Kidney (tissue), 14 donors: ENCODE results near the gene ATP8A2. TPM values are rescaled to one million over a fixed set of nuclear protein-coding genes. Genes with fewer than 3 reads are reported as not detected.

ENCODE experiments used
- DNase-seq, 5 donors: peaks; one replicate each; pipeline ENCODE4 v3.0.0-alpha.2; 2013 to 2020
- FAIRE-seq: peaks from 2 replicates; lab custom pipeline; 2012; peaks lifted over from hg19 to GRCh38; lab: Jason Lieb, UNC
- H3K27ac ChIP-seq, 2 donors: one replicate each; pipeline ENCODE4 v1.7.0; 2013; ENCODE audit warnings: low read depth in 2 of 2, low read length in 2 of 2, inconsistent platforms in 1 of 2
- H3K27me3 ChIP-seq: one replicate; pipeline ENCODE4 v1.7.1; 2013; ENCODE audit warnings: low read length, inconsistent platforms; ENCODE audit not compliant: control insufficient read depth, insufficient read depth
- H3K36me3 ChIP-seq, 3 donors: one replicate each; pipeline versions ENCODE4 v1.7.0 to v1.7.1; 2013; ENCODE audit warnings: low read length in 3 of 3, control low read depth in 1 of 3, inconsistent platforms in 1 of 3; ENCODE audit not compliant: insufficient read depth in 3 of 3, control insufficient read depth in 2 of 3
- H3K4me1 ChIP-seq, 3 donors: one replicate each; pipeline versions ENCODE4 v1.7.0 to v1.7.1; 2013; ENCODE audit warnings: low read length in 3 of 3, inconsistent platforms in 1 of 3, low read depth in 1 of 3; ENCODE audit not compliant: control insufficient read depth in 2 of 3, insufficient read depth in 2 of 3
- H3K4me3 ChIP-seq, 3 donors: one replicate each; pipeline versions ENCODE4 v1.7.0 to v1.8.1; 2013; ENCODE audit warnings: low read length in 3 of 3, control low read depth in 1 of 3, inconsistent platforms in 1 of 3
- H3K9ac ChIP-seq, 3 donors: one replicate each; pipeline versions ENCODE4 v1.7.0 to v1.7.1; 2013; ENCODE audit warnings: low read length in 3 of 3, control low read depth in 1 of 3, inconsistent platforms in 1 of 3
- H3K9me3 ChIP-seq, 3 donors: one replicate each; pipeline versions ENCODE4 v1.7.0 to v1.7.1; 2013; ENCODE audit warnings: low read length in 3 of 3, control low read depth in 1 of 3, inconsistent platforms in 1 of 3; ENCODE audit not compliant: control insufficient read depth in 2 of 3, insufficient read depth in 1 of 3
- intact Hi-C: fragments of 100-400 bp; cut with DNase I; formaldehyde crosslinking; loops from one replicate; pipeline ENCODE4 v1.11.1; 2022
- polyA plus RNA-seq: library from polyadenylated mRNA; stranded (reverse); fragments of 350-450 nt; fragmentation: Illumina TruSeq; extraction: RNeasy Lipid Tissue Mini Kit (QIAGEN cat#74804); gene quantifications from one replicate; pipeline ENCODE4 v1.2.3, GENCODE V29; 2014; ENCODE audit warnings: low read depth, low replicate concordance; ENCODE audit not compliant: insufficient read depth
- total RNA-seq: library from RNA; stranded (reverse); fragmentation: NEBNext Ultra II Directional; extraction: Animal tissue kit (Norgen Biotek cat#: 25700); gene quantifications from one replicate; pipeline ENCODE4 v1.2.1, GENCODE V29; 2021
- TF ChIP-seq, protein P1 (sequence below): IDR thresholded peaks from 3 replicates; pipeline ENCODE4 v1.5.1; 2012; ENCODE audit warnings: mild to moderate bottlenecking, moderate library complexity, borderline replicate concordance; ENCODE audit not compliant: insufficient read depth; ENCODE audit errors: extremely low read depth
- donor health status: control.
- donor health status: control.
- donor health status: control.
- donor health status: control.
- donor health status: control.
- donor health status: DM: yes; HTN: yes; CAD: no.
- donor health status: Normal renal cell carcinoma (clear cell type).

The ATP8A2 gene
- total and polyA plus RNA-seq, 2 donors from 2014 or later, result 0.50 to 0.73 TPM

DNA sequence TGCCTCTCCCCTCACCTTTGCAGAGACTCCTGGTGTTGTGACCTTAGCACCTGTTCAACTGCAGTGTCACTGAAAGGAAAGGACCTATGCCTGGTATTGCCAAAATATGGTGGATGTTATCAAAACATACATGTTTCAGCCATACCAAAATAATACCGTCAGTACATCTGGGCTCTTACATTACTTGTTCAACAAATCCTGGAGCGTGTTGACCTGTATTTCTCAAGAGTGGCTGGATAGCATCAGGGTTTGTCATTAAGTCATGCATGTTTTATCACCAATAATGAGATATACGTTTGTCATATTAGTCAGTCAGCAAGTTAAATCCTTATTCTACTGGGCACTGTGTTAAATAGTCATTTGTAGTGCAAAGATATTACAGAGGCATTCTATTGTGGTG lies 389.3 kb downstream of the ATP8A2 start:
- no peak overlapping the region for H3K9ac ChIP-seq
- DNase-seq (no peak), FAIRE-seq (no peak)
- intact Hi-C loops, result no loop called here
- no peaks in the 10 kb centered on the region for H3K9me3 ChIP-seq
- H3K27me3 ChIP-seq, result no peaks in the 10 kb centered on the region
- H3K27ac ChIP-seq, result no peak overlapping the region
- H3K36me3 ChIP-seq, result no peaks in the 10 kb centered on the region
- no peak overlapping the region for H3K4me3 ChIP-seq
- H3K4me1 ChIP-seq, result no peaks in the 10 kb centered on the region
- TF ChIP-seq, protein P1, sequence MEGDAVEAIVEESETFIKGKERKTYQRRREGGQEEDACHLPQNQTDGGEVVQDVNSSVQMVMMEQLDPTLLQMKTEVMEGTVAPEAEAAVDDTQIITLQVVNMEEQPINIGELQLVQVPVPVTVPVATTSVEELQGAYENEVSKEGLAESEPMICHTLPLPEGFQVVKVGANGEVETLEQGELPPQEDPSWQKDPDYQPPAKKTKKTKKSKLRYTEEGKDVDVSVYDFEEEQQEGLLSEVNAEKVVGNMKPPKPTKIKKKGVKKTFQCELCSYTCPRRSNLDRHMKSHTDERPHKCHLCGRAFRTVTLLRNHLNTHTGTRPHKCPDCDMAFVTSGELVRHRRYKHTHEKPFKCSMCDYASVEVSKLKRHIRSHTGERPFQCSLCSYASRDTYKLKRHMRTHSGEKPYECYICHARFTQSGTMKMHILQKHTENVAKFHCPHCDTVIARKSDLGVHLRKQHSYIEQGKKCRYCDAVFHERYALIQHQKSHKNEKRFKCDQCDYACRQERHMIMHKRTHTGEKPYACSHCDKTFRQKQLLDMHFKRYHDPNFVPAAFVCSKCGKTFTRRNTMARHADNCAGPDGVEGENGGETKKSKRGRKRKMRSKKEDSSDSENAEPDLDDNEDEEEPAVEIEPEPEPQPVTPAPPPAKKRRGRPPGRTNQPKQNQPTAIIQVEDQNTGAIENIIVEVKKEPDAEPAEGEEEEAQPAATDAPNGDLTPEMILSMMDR, result no peak

DNA sequence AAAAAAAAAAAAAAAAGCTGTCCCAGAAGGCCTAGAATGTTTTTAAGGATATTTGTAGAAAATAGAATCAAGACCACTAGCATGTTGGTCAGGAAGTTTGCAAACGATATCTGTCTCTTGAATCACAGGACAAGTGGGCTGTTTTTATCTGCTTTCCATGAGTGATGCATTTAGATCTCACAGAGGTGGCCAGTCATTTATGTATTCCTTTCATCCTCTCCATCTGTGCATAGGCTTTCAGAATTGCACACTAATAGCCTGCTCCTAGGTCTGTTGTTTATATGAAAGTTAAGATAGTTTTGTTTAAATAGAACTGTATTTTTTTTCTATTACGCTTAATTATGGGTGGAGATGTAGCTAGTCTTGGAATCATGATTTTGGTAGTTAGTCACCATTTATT lies 390.5 kb downstream of the ATP8A2 start:
- TF ChIP-seq, protein P1, result no peak
- no peaks in the 10 kb centered on the region for H3K9me3 ChIP-seq
- H3K4me3 ChIP-seq, result no peak overlapping the region
- FAIRE-seq (no peak), DNase-seq (no peak)
- intact Hi-C loops, result no loop called here
- no peaks in the 10 kb centered on the region for H3K4me1 ChIP-seq
- no peaks in the 10 kb centered on the region for H3K27me3 ChIP-seq
- no peak overlapping the region for H3K27ac ChIP-seq
- no peaks in the 10 kb centered on the region for H3K36me3 ChIP-seq
- H3K9ac ChIP-seq, result no peak overlapping the region

DNA sequence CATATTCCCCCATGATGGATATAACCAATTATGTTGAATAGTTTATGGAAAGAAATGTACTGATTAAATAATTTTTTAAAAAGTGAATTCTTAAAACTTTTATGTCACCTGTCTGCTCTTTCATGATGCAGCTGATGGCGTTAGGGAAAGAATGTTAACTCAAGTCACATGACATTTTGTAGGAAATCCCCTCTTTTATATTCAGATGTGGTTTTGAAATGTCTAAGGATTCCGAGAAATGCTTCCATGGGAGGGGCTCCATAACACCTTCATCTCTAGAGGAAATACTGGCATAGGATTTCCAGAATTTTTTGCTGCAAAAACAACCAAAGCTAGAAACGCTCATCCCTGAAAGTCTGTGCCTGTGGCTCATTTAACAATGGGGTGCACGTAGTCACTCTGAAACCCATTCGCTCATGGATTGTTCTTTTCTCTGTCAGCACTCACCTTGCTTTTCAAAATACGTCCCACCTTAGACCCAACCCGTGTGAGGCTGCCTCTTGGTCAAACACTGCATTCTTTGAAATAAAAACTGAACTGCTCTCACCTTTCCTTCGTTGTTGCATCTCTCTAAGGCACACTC lies 391.1 kb downstream of the ATP8A2 start:
- Histone ChIP-seq H3K9me3 (no peaks in the 10 kb centered on the region), H3K27ac (no peak overlapping the region), H3K36me3 (no peaks in the 10 kb centered on the region), H3K4me3 (no peak overlapping the region), H3K4me1 (no peaks in the 10 kb centered on the region), H3K27me3 (no peaks in the 10 kb centered on the region), H3K9ac (no peak overlapping the region)
- no peak for DNase-seq
- intact Hi-C loops, result no loop called here
- no peak for FAIRE-seq
- TF ChIP-seq, protein P1, result no peak

DNA sequence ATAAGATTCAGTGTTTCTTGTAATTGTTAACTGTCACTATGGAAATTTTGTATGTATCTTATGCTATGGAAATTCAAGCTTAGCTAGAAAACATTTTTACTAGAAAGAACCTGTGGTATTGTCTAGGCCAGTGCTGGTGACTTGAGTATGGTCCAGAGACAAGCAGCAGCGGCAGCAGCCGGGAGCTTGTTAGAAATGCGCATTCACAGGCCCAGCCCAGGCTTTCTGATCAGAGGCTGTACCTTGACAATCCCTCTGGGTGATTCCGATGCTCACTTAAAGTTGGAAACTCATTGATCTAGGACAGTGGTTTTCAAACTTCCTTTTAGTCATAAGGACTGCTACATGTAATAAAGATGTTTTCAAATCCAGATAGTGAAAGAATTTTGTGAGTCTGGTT lies 392.6 kb downstream of the ATP8A2 start:
- TF ChIP-seq, protein P1, result no peak
- no peak overlapping the region for H3K27ac ChIP-seq
- FAIRE-seq (no peak), DNase-seq (no peak)
- H3K27me3 ChIP-seq, result no peaks in the 10 kb centered on the region
- H3K9me3 ChIP-seq, result no peaks in the 10 kb centered on the region
- no peak overlapping the region for H3K4me3 ChIP-seq
- H3K4me1 ChIP-seq, result no peaks in the 10 kb centered on the region
- no peak overlapping the region for H3K9ac ChIP-seq
- intact Hi-C loops, result no loop called here
- no peaks in the 10 kb centered on the region for H3K36me3 ChIP-seq
